Endodermal cell (in vitro differentiated cells): ENCODE measurements around the gene SLC8B1. TPM values are rescaled to one million over a fixed set of nuclear protein-coding genes. Genes with fewer than 3 reads are reported as not detected.

Experiments
- DNase-seq: peaks from one replicate; pipeline ENCODE4 v3.0.0-alpha.2; 2017
- H3K27ac ChIP-seq: 2 replicates; pipeline ENCODE4 v1.5.1; 2013; ENCODE audit warnings: mild to moderate bottlenecking, low read depth, low read length, moderate library complexity
- H3K27me3 ChIP-seq: 2 replicates; pipeline ENCODE4 v1.6.1; 2013; ENCODE audit warnings: mild to moderate bottlenecking, low read length, moderate library complexity; ENCODE audit not compliant: insufficient read depth, control insufficient read depth, poor library complexity, severe bottlenecking
- H3K36me3 ChIP-seq: 2 replicates; pipeline ENCODE4 v1.7.0; 2013; ENCODE audit warnings: mild to moderate bottlenecking, low read length, moderate library complexity; ENCODE audit not compliant: control insufficient read depth, insufficient read depth
- H3K4me1 ChIP-seq: one replicate; pipeline ENCODE4 v1.7.0; 2013; ENCODE audit warnings: low read length; ENCODE audit not compliant: control insufficient read depth, insufficient read depth
- H3K4me3 ChIP-seq: 2 replicates; pipeline ENCODE4 v1.5.1; 2013; ENCODE audit warnings: mild to moderate bottlenecking, low read length, moderate library complexity
- H3K9ac ChIP-seq: 2 replicates; pipeline ENCODE4 v1.6.1; 2013; ENCODE audit warnings: mild to moderate bottlenecking, low read length, moderate library complexity; ENCODE audit not compliant: poor library complexity, severe bottlenecking; ENCODE audit errors: extremely low read depth
- H3K9me3 ChIP-seq: 2 replicates; pipeline ENCODE4 v1.6.1; 2013; ENCODE audit warnings: mild to moderate bottlenecking, low read length, moderate library complexity; ENCODE audit not compliant: control insufficient read depth
- H3K27ac Mint-ChIP-seq: 2 replicates; pipeline ENCODE4 v1.8.0; 2020; ENCODE audit warnings: mixed read lengths
- H3K27me3 Mint-ChIP-seq: 2 replicates; pipeline ENCODE4 v1.8.0; 2021; ENCODE audit warnings: mild to moderate bottlenecking, mixed read lengths; ENCODE audit not compliant: insufficient read depth
- H3K36me3 Mint-ChIP-seq: 2 replicates; pipeline ENCODE4 v1.8.0; 2020; ENCODE audit warnings: low read depth, mixed read lengths
- H3K4me1 Mint-ChIP-seq: 2 replicates; pipeline ENCODE4 v1.8.0; 2020; ENCODE audit warnings: mixed read lengths
- H3K4me3 Mint-ChIP-seq: 2 replicates; pipeline ENCODE4 v1.8.0; 2020; ENCODE audit warnings: mild to moderate bottlenecking, moderate library complexity, mixed read lengths
- H3K9me3 Mint-ChIP-seq: 2 replicates; pipeline ENCODE4 v1.8.0; 2020; ENCODE audit warnings: mild to moderate bottlenecking, mixed read lengths
- CTCF ChIP-seq: fragments of 200-600 bp; sonication (generic); conservative IDR thresholded peaks from 2 replicates; pipeline ENCODE4 v1.5.0; 2021; ENCODE audit warnings: antibody characterized with exemption, mild to moderate bottlenecking
- WGBS, 2 experiments: methylation state at CpG; one replicate each; pipeline versions ENCODE4 v1.1.5 to v1.1.7; 2013; ENCODE audit warnings: missing lambda C conversion rate in 2 of 2, mixed read lengths in 1 of 2; ENCODE audit not compliant: insufficient coverage in 1 of 2, insufficient read length in 1 of 2; 5-methylcytosine and 5-hydroxymethylcytosine counted together
- total RNA-seq, 2 donors: library from RNA; stranded (reverse); fragmentation: NEBNext Ultra II Directional in 1 of 2; extraction: Animal tissue kit (Norgen Biotek cat#: 25700) in 1 of 2; gene quantifications; 2 replicates in 1 of 2; 3 replicates in 1 of 2; pipeline ENCODE4 v1.2.1, GENCODE V29; 2021

SLC8B1 gene
- total RNA-seq, 2 donors from 2014 or later, result 6.9 to 9.1 TPM

- no peak overlapping the region for H3K27ac ChIP-seq
- 100% methylated on average over 2 of the region's 2 CpGs for WGBS, 2 experiments
- no peak overlapping the region for H3K27ac Mint-ChIP-seq
Measured at GRCh38 chr12:113322343-113322742, 12.6 kb downstream of the SLC8B1 start.

GRCh38 chr12:113320401-113320800 lies 14.5 kb downstream of the SLC8B1 start:
- peaks cover 23% of the 10 kb centered on the region for H3K36me3 Mint-ChIP-seq
- Histone ChIP-seq H3K27me3 (no peaks in the 10 kb centered on the region), H3K36me3 (peaks cover 10% of the 10 kb centered on the region), H3K9ac (no peak overlapping the region), H3K4me1 (no peaks in the 10 kb centered on the region), H3K9me3 (peaks cover 5% of the 10 kb centered on the region), H3K27ac (no peak overlapping the region), H3K4me3 (no peak overlapping the region)
- H3K4me3 Mint-ChIP-seq, result no peak overlapping the region
- peaks cover 3% of the 10 kb centered on the region for H3K9me3 Mint-ChIP-seq
- H3K4me1 Mint-ChIP-seq, result no peaks in the 10 kb centered on the region
- H3K27me3 Mint-ChIP-seq, result no peaks in the 10 kb centered on the region
- 73 to 80% methylated on average over 3 to 12 of the region's 12 CpGs for WGBS, 2 experiments
- peak overlapping the region; percentile 49 for H3K27ac Mint-ChIP-seq
- DNase-seq, result no peak
- no peak for TF ChIP-seq CTCF

More at GRCh38 chr12:113322343-113322742, 12.6 kb downstream of the SLC8B1 start:
- DNase-seq, result no peak
- peaks cover 5% of the 10 kb centered on the region for H3K9me3 ChIP-seq
- H3K9ac ChIP-seq, result no peak overlapping the region
- no peak for TF ChIP-seq CTCF
- H3K4me3 ChIP-seq, result no peak overlapping the region
- no peaks in the 10 kb centered on the region for H3K27me3 ChIP-seq
- peaks cover 10% of the 10 kb centered on the region for H3K36me3 ChIP-seq
- peaks cover 23% of the 10 kb centered on the region for H3K36me3 Mint-ChIP-seq
- no peak overlapping the region for H3K4me3 Mint-ChIP-seq
- no peaks in the 10 kb centered on the region for H3K4me1 Mint-ChIP-seq
- H3K9me3 Mint-ChIP-seq, result peaks cover 3% of the 10 kb centered on the region
- H3K4me1 ChIP-seq, result no peaks in the 10 kb centered on the region
- H3K27me3 Mint-ChIP-seq, result no peaks in the 10 kb centered on the region

- Histone ChIP-seq H3K27me3 (no peaks in the 10 kb centered on the region), H3K9ac (no peak overlapping the region), H3K9me3 (peaks cover 5% of the 10 kb centered on the region), H3K4me1 (no peaks in the 10 kb centered on the region), H3K4me3 (no peak overlapping the region), H3K27ac (no peak overlapping the region), H3K36me3 (peaks cover 10% of the 10 kb centered on the region)
- Mint-ChIP-seq H3K27ac (no peak overlapping the region), H3K4me1 (no peaks in the 10 kb centered on the region), H3K27me3 (no peaks in the 10 kb centered on the region), H3K9me3 (peaks cover 3% of the 10 kb centered on the region), H3K4me3 (no peak overlapping the region), H3K36me3 (peaks cover 23% of the 10 kb centered on the region)
- TF ChIP-seq CTCF, result no peak
- 88 to 89% methylated on average over 14 to 15 of the region's 15 CpGs for WGBS, 2 experiments
- no peak for DNase-seq
Measured at GRCh38 chr12:113318900-113319628, 15.8 kb downstream of the SLC8B1 start.
